HEK293 (cell line): ENCODE data around the gene ITGB5.

Source experiments
- BCL11B ChIP-seq: fragments of 450-650 bp; formaldehyde crosslinking; IDR thresholded peaks from 2 replicates; pipeline ENCODE4 v1.5.1; 2016; ENCODE audit warnings: low read depth, missing biosample characterization, missing genetic modification characterization
- PRDM1 ChIP-seq: fragments of 450-650 bp; formaldehyde crosslinking; IDR thresholded peaks from 2 replicates; pipeline ENCODE4; 2016; ENCODE audit warnings: missing biosample characterization, missing genetic modification characterization
- YY1 ChIP-seq: fragments of 450-650 bp; formaldehyde crosslinking; IDR thresholded peaks from 2 replicates; pipeline ENCODE4 v1.5.1; 2018; ENCODE audit warnings: missing biosample characterization, missing genetic modification characterization
- ZEB2 ChIP-seq: fragments of 450-650 bp; formaldehyde crosslinking; IDR thresholded peaks from 2 replicates; pipeline ENCODE4 v1.5.1; 2016; ENCODE audit warnings: missing biosample characterization, missing genetic modification characterization
- ZNF394 ChIP-seq: fragments of 450-650 bp; formaldehyde crosslinking; IDR thresholded peaks from 2 replicates; pipeline ENCODE4 v1.5.1; 2016; ENCODE audit warnings: missing biosample characterization, missing genetic modification characterization, mild to moderate bottlenecking, moderate library complexity, borderline replicate concordance
- ZNF530 ChIP-seq: fragments of 450-650 bp; formaldehyde crosslinking; IDR thresholded peaks from 2 replicates; pipeline ENCODE4 v1.5.1; 2016; ENCODE audit warnings: low read depth, missing biosample characterization, missing genetic modification characterization
- ZNF629 ChIP-seq: fragments of 450-650 bp; formaldehyde crosslinking; IDR thresholded peaks from 2 replicates; pipeline ENCODE4 v1.5.1; 2017; ENCODE audit warnings: missing biosample characterization, missing genetic modification characterization
- ZNF768 ChIP-seq: fragments of 450-650 bp; formaldehyde crosslinking; IDR thresholded peaks from 2 replicates; pipeline ENCODE4 v1.5.1; 2018; ENCODE audit warnings: missing biosample characterization, mild to moderate bottlenecking, missing genetic modification characterization
- TF ChIP-seq, protein P1 (sequence below): fragments of 450-650 bp; formaldehyde crosslinking; IDR thresholded peaks from 2 replicates; pipeline ENCODE4 v1.5.1; 2016; ENCODE audit warnings: missing biosample characterization, missing genetic modification characterization

DNA sequence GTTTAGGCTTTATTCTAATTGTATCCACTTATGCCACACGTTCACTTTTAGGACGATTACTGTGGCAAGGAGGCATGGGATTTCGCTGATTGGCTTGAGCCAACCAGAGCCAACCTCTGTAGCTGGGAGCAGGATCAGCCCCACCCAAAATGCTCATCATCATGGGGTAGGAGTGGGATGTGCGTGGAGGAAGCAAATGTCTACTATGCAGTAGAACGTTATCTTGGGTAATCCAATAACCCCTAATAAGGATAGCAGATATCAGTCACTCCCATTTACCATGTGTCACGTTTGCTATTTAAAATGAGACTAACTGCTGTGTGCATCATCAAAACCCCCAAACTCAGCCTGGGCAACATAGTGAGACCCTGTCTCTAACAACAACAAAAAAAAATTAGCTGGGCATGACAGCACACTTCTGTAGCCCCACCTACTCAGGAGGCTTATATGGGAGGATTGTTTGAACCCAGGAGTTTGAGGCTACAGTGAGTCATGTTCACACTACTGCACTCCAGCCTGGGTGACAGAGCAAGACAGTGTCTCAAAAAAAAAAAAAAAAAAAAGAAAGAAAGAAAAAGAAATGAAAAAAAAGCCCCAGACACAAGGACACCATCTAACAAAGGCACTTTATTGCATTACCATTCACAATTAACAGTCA lies 17.8 kb upstream of the ITGB5 start:
- TF ChIP-seq ZNF394 (tag by site-specific recombination) (no peak), YY1 (tag by site-specific recombination) (no peak), ZNF768 (tag by site-specific recombination) (no peak), ZEB2 (tag by site-specific recombination) (no peak), ZNF629 (tag by site-specific recombination) (no peak), BCL11B (no peak), PRDM1 (no peak), ZNF530 (tag by site-specific recombination) (no peak)
- TF ChIP-seq, protein P1, sequence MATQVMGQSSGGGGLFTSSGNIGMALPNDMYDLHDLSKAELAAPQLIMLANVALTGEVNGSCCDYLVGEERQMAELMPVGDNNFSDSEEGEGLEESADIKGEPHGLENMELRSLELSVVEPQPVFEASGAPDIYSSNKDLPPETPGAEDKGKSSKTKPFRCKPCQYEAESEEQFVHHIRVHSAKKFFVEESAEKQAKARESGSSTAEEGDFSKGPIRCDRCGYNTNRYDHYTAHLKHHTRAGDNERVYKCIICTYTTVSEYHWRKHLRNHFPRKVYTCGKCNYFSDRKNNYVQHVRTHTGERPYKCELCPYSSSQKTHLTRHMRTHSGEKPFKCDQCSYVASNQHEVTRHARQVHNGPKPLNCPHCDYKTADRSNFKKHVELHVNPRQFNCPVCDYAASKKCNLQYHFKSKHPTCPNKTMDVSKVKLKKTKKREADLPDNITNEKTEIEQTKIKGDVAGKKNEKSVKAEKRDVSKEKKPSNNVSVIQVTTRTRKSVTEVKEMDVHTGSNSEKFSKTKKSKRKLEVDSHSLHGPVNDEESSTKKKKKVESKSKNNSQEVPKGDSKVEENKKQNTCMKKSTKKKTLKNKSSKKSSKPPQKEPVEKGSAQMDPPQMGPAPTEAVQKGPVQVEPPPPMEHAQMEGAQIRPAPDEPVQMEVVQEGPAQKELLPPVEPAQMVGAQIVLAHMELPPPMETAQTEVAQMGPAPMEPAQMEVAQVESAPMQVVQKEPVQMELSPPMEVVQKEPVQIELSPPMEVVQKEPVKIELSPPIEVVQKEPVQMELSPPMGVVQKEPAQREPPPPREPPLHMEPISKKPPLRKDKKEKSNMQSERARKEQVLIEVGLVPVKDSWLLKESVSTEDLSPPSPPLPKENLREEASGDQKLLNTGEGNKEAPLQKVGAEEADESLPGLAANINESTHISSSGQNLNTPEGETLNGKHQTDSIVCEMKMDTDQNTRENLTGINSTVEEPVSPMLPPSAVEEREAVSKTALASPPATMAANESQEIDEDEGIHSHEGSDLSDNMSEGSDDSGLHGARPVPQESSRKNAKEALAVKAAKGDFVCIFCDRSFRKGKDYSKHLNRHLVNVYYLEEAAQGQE (tag by site-specific recombination), result no peak
